Erythroblast (primary cell): Measurements from ENCODE around the gene C21orf58.

ENCODE experiments used
- GATA1 ChIP-seq: IDR thresholded peaks from 2 replicates; pipeline ENCODE4 v1.6.1; 2011; ENCODE audit warnings: low read depth, mild to moderate bottlenecking, control low read depth, low read length, moderate library complexity
- POLR2A ChIP-seq: IDR thresholded peaks from 2 replicates; pipeline ENCODE4 v1.6.1; 2011; ENCODE audit warnings: mild to moderate bottlenecking, low read length

- TF ChIP-seq POLR2A (no peak), GATA1 (no peak)
Measured at GRCh38 chr21:46304955-46305354, 18.7 kb downstream of the C21orf58 start.
